Activated CD8-positive, alpha-beta memory T cell treated with anti-CD3 and anti-CD28 coated beads, Interleukin-2, amount 50 U/mL, for 1 hour (primary cell): Measurements from ENCODE around the gene YKT6.

ENCODE experiments used
- DNase-seq: peaks from one replicate; pipeline ENCODE4 v3.0.0-alpha.2; 2020; ENCODE audit errors: extremely low read depth

Gene YKT6

GRCh38 chr7:44232901-44233715, 32.3 kb downstream of the YKT6 start:
- DNase-seq = no peak

GRCh38 chr7:44235066-44235465, 34.3 kb downstream of the YKT6 start:
- DNase-seq = no peak

- no peak for DNase-seq
Measured at GRCh38 chr7:44235582-44236332, 35.0 kb downstream of the YKT6 start.

- DNase-seq = no peak
Measured at GRCh38 chr7:44236333-44236728, 35.6 kb downstream of the YKT6 start.

GRCh38 chr7:44237696-44238095, 36.9 kb downstream of the YKT6 start:
- no peak for DNase-seq

GRCh38 chr7:44238116-44238695, 37.4 kb downstream of the YKT6 start:
- no peak for DNase-seq

- no peak for DNase-seq
Measured at GRCh38 chr7:44239361-44239760, 38.6 kb downstream of the YKT6 start.

- DNase-seq = no peak
Measured at GRCh38 chr7:44240376-44240775, 39.6 kb downstream of the YKT6 start.

- DNase-seq = no peak
Measured at GRCh38 chr7:44240983-44241510, 40.3 kb downstream of the YKT6 start.

- DNase-seq = no peak
Measured at GRCh38 chr7:44242091-44242490, 41.3 kb downstream of the YKT6 start.

GRCh38 chr7:44244282-44244681, 43.5 kb downstream of the YKT6 start:
- DNase-seq = no peak

- no peak for DNase-seq
Measured at GRCh38 chr7:44246396-44247113, 45.8 kb downstream of the YKT6 start.

- no peak for DNase-seq
Measured at GRCh38 chr7:44247868-44248651, 47.3 kb downstream of the YKT6 start.

GRCh38 chr7:44249639-44250234, 49.0 kb downstream of the YKT6 start:
- DNase-seq = no peak

GRCh38 chr7:44251269-44251668, 50.5 kb downstream of the YKT6 start:
- no peak for DNase-seq

- DNase-seq = no peak
Measured at GRCh38 chr7:44251881-44252280, 51.1 kb downstream of the YKT6 start.

- no peak for DNase-seq
Measured at GRCh38 chr7:44256459-44256858, 55.7 kb downstream of the YKT6 start.

GRCh38 chr7:44257213-44257612, 56.4 kb downstream of the YKT6 start:
- DNase-seq = no peak

GRCh38 chr7:44257618-44258422, 57.0 kb downstream of the YKT6 start:
- DNase-seq = peak; percentile 21

- no peak for DNase-seq
Measured at GRCh38 chr7:44258423-44258760, 57.6 kb downstream of the YKT6 start.
